T-helper 17 cell (primary cell): ENCODE data around the gene COL21A1. TPM values are rescaled to one million over a fixed set of nuclear protein-coding genes. Genes with fewer than 3 reads are reported as not detected.

ENCODE experiments used
- ATAC-seq: fragments of 150-1000 bp; cut with Tn5 transposase; 2 replicates; pipeline ENCODE4 v1.10.0; 2021; ENCODE audit warnings: mild to moderate bottlenecking, moderate library complexity
- DNase-seq, 3 donors: peaks; one replicate each; pipeline versions ENCODE4 v3.0.0 to v3.0.0-alpha.2; 2020 to 2021
- H3K9me3 ChIP-seq: one replicate; pipeline ENCODE4 v1.7.0; 2013; ENCODE audit warnings: low read length, mild to moderate bottlenecking; ENCODE audit not compliant: control insufficient read depth, poor library complexity, severe bottlenecking
- H3K27ac Mint-ChIP-seq: one replicate; pipeline ENCODE4 v1.8.0; 2022; ENCODE audit warnings: mild to moderate bottlenecking, moderate library complexity, mixed read lengths
- H3K27me3 Mint-ChIP-seq: one replicate; pipeline ENCODE4 v1.8.0; 2022; ENCODE audit warnings: mixed read lengths
- H3K36me3 Mint-ChIP-seq: one replicate; pipeline ENCODE4 v1.8.0; 2022; ENCODE audit warnings: low read depth, mixed read lengths
- H3K4me1 Mint-ChIP-seq: one replicate; pipeline ENCODE4 v1.8.0; 2022; ENCODE audit warnings: mild to moderate bottlenecking, mixed read lengths
- H3K4me3 Mint-ChIP-seq: one replicate; pipeline ENCODE4 v1.8.0; 2022; ENCODE audit warnings: mild to moderate bottlenecking, moderate library complexity, mixed read lengths
- total RNA-seq, 4 donors: library from RNA in 2 of 4; stranded (reverse) in 2 of 4; gene quantifications; one replicate each; pipeline ENCODE4 v1.2.3 and lab custom pipeline; 2022 to 2026

The COL21A1 gene
- total RNA-seq, 2 donors from 2014 or later: not detected

DNA sequence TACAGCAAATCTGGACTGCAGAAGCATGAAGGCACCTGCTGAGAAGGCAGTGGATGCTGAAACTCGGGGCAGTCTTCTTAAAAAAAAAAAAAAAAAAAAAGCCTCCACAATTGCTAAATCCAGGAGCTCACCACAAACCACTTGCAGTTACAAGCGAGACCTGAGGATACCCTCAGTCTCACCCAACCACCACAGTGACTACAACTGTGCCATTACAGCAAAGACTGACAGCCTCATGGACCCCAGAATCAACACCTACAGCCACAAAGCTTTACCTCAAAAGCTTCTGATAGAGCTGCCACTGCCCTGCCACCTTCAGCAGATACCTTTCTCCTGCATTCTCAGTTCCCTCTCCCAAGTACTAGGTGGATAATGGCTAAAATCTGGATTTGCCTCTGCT lies 9.0 kb downstream of the COL21A1 start:
- no peak for ATAC-seq
- no peaks in the 10 kb centered on the region for H3K4me1 Mint-ChIP-seq
- no peak for DNase-seq
- no peak overlapping the region for H3K27ac Mint-ChIP-seq
- H3K9me3 ChIP-seq: no peaks in the 10 kb centered on the region
- no peak overlapping the region for H3K4me3 Mint-ChIP-seq
- H3K27me3 Mint-ChIP-seq: no peaks in the 10 kb centered on the region
- H3K36me3 Mint-ChIP-seq: no peaks in the 10 kb centered on the region

DNA sequence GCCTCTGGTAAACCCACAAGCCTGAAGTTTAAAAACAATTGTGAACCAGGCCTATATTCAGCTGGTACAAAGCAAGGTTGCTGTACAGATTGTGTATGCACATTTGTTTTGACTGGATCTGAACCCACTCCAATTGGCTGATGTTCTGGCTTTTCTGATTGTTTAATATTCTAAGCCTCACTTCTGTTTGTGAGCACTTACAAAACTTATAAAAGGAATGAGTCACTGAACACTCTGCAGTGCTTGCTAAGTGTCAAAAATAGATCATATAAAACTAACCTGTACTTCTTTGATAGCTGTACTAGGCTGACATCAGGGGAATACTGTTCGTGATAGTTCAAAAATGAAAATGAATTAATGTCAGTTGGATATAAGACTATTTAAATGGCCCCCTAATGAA lies 12.1 kb downstream of the COL21A1 start:
- no peaks in the 10 kb centered on the region for H3K4me1 Mint-ChIP-seq
- no peak overlapping the region for H3K4me3 Mint-ChIP-seq
- H3K9me3 ChIP-seq: no peaks in the 10 kb centered on the region
- H3K27ac Mint-ChIP-seq: no peak overlapping the region
- no peaks in the 10 kb centered on the region for H3K36me3 Mint-ChIP-seq
- no peak for ATAC-seq
- H3K27me3 Mint-ChIP-seq: no peaks in the 10 kb centered on the region
- DNase-seq: no peak

DNA sequence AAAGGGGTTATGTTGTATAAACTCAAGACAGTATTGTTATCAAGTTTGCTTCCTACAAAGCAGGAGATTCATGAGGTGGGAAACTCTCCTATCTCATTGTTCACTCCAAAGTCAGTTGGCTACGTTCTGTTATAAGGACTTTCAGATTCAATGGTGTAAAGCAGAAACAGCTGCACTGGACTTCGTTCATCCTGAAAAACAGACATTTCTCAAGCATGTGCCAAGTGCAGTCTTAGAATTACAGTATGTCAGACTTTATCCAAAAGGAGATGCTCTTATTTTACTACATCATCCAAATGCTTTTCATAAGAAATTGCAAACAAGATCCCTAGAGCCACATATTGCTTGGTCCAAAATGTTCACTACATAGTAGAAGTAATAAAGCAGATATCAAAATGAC lies 14.9 kb downstream of the COL21A1 start:
- no peak for DNase-seq
- no peaks in the 10 kb centered on the region for H3K27me3 Mint-ChIP-seq
- no peaks in the 10 kb centered on the region for H3K4me1 Mint-ChIP-seq
- H3K27ac Mint-ChIP-seq: no peak overlapping the region
- ATAC-seq: no peak
- H3K9me3 ChIP-seq: peaks cover 3% of the 10 kb centered on the region
- H3K4me3 Mint-ChIP-seq: no peak overlapping the region
- H3K36me3 Mint-ChIP-seq: no peaks in the 10 kb centered on the region

DNA sequence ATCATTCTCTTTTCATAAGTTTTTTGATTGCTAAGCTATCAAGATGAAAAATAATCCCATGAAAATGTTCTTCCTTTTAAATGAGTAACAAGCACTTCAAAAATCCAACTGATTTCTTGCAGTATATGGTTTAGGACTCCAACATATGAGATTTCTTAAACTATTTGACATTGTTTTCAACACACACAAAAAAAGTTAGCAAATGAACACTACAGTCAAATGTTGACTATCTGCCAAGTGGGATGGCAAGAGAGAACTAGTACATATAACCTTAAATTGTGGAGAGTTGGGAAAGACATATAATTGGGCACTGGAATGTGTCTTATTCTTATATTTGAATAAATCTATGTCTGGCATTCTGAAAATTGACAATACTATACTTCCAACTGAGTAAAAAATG lies 15.6 kb downstream of the COL21A1 start:
- H3K27ac Mint-ChIP-seq: no peak overlapping the region
- no peaks in the 10 kb centered on the region for H3K27me3 Mint-ChIP-seq
- DNase-seq (no peak), ATAC-seq (no peak)
- no peaks in the 10 kb centered on the region for H3K4me1 Mint-ChIP-seq
- no peak overlapping the region for H3K4me3 Mint-ChIP-seq
- peaks cover 3% of the 10 kb centered on the region for H3K9me3 ChIP-seq
- H3K36me3 Mint-ChIP-seq: no peaks in the 10 kb centered on the region

DNA sequence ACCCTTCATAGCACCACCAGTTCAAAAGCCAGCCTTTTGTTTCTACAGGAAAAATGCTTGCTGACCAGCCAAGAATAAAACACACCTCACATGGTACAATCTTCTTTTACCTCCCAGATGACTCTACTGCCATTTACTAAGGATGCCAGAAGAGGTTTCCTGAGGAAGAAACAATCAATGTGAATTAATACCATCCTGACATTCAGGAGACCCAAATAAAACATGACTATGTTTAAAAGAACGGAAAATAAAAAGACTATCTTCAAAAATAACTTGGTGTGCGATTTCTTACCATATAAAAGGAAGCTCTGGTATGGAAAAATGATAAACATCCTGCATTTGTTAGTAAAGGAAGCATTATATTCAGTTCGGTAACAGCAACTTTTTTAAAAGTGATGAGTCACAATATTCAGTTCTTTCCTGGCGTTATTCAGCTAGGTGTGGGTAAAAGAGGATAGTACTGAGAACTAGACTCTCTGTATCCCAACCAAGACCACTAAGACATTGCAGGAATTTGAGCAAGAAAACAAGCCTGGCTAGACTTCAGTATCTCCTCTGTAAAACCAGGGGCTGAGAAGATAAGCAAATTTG lies 16.3 kb downstream of the COL21A1 start:
- Mint-ChIP-seq H3K27me3 (no peaks in the 10 kb centered on the region), H3K27ac (no peak overlapping the region), H3K4me1 (no peaks in the 10 kb centered on the region), H3K36me3 (no peaks in the 10 kb centered on the region), H3K4me3 (no peak overlapping the region)
- H3K9me3 ChIP-seq: peaks cover 3% of the 10 kb centered on the region
- no peak for DNase-seq
- no peak for ATAC-seq

DNA sequence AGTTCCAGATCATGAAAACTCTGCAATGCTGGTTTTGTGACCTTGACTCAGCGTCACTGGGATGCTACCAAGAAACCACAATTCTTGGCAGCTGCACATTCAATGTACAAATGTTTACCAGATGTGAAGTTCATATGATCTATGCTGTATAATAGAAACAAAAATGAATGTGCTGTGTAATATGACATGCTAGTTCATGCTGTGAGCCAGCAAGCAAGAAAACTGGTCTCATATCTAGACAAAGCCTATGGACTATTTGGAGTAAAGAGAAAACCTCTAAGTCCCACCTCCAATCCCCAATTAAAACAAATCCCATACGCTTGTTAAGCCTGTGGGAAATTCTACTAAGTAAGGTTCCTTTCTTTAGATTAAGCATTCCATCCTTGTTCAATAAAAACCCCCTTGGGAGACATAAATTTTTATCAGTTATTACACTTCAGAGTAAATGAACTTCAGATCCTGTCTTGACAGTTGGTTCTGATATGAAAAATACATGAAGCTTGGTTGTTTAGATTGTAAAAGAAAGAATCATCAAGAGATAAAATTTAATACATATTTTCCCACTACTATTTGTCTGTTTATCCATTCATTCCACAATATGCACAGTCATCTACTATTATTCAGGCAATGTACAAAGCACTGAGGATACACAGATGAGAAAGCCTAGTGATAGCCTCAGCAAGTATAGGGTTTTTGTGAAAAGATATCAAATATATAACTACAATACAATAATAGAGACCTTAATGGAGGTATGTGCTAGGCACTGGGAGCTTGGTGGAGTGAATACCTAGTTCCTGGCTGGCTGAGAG lies 20.1 kb downstream of the COL21A1 start:
- no peak overlapping the region for H3K4me3 Mint-ChIP-seq
- DNase-seq (no peak), ATAC-seq (no peak)
- H3K36me3 Mint-ChIP-seq: no peaks in the 10 kb centered on the region
- H3K27me3 Mint-ChIP-seq: no peaks in the 10 kb centered on the region
- no peak overlapping the region for H3K27ac Mint-ChIP-seq
- H3K4me1 Mint-ChIP-seq: no peaks in the 10 kb centered on the region
- peaks cover 3% of the 10 kb centered on the region for H3K9me3 ChIP-seq

DNA sequence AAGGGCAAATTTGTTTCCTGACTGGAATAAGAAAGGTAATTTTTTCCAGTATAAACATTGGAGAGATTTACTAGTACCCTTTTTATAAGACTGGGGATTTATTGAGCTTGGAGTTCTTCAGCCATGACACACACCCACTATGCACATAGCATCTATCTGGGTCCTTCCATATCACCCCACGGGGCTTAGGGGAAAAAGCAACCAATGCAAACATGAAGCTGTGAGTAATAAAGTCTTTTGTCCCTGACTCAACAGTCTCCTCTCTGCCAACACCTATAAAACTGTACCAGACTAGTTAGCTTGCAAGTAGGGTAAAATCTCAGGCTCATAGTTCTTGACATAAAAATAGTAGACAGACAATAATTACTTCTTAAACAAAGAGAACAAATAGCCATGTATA lies 23.4 kb downstream of the COL21A1 start:
- H3K36me3 Mint-ChIP-seq: no peaks in the 10 kb centered on the region
- no peak overlapping the region for H3K4me3 Mint-ChIP-seq
- ATAC-seq (no peak), DNase-seq (no peak)
- no peak overlapping the region for H3K27ac Mint-ChIP-seq
- H3K27me3 Mint-ChIP-seq: no peaks in the 10 kb centered on the region
- peaks cover 3% of the 10 kb centered on the region for H3K9me3 ChIP-seq
- no peaks in the 10 kb centered on the region for H3K4me1 Mint-ChIP-seq

DNA sequence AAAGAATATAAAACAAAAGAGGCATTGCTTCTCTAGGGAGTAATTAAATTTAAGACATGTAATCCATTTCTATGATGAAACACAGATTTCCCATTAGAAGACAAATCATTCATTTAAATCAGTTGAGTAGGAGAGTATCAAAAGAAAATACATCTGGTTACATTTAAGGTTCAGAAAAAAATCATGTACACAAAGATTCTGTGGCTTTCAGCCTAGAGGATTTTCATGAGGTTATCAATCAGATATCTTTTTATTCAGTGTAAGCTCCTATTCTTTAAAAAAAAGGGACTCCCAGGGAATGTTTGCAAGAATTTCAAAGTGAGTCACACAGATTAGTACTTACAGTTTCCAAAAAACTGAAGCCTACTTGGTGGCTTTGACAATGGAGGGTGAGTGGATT lies 24.9 kb downstream of the COL21A1 start:
- no peaks in the 10 kb centered on the region for H3K36me3 Mint-ChIP-seq
- H3K9me3 ChIP-seq: no peaks in the 10 kb centered on the region
- H3K4me3 Mint-ChIP-seq: no peak overlapping the region
- no peaks in the 10 kb centered on the region for H3K27me3 Mint-ChIP-seq
- DNase-seq: no peak
- ATAC-seq: no peak
- H3K27ac Mint-ChIP-seq: no peak overlapping the region
- no peaks in the 10 kb centered on the region for H3K4me1 Mint-ChIP-seq

DNA sequence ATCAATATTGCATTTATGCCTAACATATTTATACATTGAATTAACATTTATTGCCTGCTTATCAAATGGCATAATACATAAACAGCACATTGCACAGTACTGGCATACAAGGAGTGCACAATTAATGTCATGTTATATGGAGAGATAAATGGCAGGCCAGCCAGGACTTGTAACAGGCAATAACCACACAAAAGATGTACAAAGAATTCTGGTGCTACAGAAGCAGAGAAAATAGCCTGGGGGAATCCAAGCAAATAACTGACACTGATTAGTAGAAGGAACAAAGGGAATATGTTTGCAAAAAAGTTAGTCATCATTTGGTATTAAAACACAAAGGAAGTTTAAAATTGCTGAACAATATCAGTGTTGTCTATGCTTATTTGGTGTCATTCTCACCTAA lies 27.3 kb downstream of the COL21A1 start:
- Mint-ChIP-seq H3K27ac (no peak overlapping the region), H3K27me3 (no peaks in the 10 kb centered on the region), H3K4me1 (no peaks in the 10 kb centered on the region), H3K4me3 (no peak overlapping the region), H3K36me3 (no peaks in the 10 kb centered on the region)
- H3K9me3 ChIP-seq: no peaks in the 10 kb centered on the region
- DNase-seq: no peak
- ATAC-seq: no peak

DNA sequence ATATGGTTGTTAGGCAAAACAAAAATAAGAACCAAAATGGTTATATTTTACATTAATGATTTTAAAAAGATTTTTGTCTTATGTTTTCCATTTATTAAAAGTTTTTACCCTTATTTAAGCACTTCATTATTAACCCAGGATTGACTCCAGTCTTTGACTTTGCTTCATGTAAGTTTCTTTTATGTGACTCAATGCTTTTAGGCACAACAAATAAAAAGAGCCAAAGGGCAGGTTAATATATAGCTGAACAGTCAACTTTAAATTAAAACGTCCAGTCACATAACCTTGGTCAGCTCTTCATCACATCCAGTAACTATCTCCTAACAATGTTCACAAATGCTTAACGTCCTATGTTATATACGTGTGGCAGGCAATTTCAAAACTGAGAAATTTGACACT lies 32.7 kb downstream of the COL21A1 start:
- no peaks in the 10 kb centered on the region for H3K9me3 ChIP-seq
- Mint-ChIP-seq H3K27ac (no peak overlapping the region), H3K36me3 (no peaks in the 10 kb centered on the region), H3K27me3 (no peaks in the 10 kb centered on the region), H3K4me3 (no peak overlapping the region), H3K4me1 (no peaks in the 10 kb centered on the region)
- no peak for ATAC-seq
- no peak for DNase-seq

DNA sequence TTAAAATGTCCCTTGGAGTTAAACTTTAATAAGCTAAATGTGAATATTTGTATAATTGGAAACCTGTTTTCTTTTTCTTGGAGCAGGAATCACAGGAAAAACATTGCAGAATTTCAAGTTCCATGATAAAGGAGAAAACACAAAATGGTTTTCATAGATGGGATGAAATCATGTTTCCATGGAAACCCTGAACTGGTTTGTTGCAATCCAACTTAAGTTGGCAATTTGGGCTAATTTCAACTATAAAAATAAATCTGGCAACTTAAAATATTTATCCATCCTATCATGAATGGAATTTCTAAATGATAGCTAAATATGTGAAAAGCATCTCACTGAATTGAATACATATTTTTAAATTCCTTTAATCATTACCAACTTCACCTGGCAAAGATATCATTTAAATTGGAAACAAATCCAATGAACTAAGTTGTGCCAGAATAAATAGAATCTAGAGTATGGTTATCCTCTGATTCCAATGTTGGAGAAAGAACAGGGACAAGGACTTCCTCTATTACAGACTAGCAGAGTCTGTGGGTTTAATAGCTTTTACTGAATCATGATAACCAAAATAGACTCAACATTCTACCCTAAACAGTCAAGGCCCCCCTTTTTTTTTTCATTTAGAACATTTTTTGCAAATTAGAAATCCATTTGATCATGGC lies 33.2 kb downstream of the COL21A1 start:
- Mint-ChIP-seq H3K4me1 (no peaks in the 10 kb centered on the region), H3K27ac (no peak overlapping the region)
- no peak for ATAC-seq

DNA sequence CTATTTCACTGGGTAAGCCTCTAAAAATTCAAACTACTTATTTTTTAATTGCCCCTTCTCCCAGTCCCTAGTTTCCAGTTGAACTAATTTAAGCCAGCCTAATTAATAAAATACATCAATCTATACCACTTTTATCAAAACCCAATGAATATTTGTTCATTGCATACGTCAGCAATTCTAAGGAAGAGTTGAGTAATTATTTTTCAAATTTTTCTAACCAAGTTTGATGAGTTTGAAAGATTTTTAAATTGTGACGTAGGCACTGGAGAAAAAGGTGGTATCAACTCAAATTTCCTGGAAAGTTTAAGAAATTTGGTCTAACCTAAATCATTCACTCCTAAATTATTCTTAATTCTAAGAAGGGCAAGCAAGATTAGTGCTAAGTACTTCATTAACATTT lies 35.7 kb downstream of the COL21A1 start:
- no peaks in the 10 kb centered on the region for H3K9me3 ChIP-seq
- DNase-seq: no peak
- H3K4me1 Mint-ChIP-seq: no peaks in the 10 kb centered on the region

More for the DNA sequence above, 33.2 kb downstream of the COL21A1 start:
- H3K9me3 ChIP-seq: no peaks in the 10 kb centered on the region
- H3K4me3 Mint-ChIP-seq: no peak overlapping the region
- DNase-seq: no peak
- no peaks in the 10 kb centered on the region for H3K27me3 Mint-ChIP-seq
- H3K36me3 Mint-ChIP-seq: no peaks in the 10 kb centered on the region

DNA sequence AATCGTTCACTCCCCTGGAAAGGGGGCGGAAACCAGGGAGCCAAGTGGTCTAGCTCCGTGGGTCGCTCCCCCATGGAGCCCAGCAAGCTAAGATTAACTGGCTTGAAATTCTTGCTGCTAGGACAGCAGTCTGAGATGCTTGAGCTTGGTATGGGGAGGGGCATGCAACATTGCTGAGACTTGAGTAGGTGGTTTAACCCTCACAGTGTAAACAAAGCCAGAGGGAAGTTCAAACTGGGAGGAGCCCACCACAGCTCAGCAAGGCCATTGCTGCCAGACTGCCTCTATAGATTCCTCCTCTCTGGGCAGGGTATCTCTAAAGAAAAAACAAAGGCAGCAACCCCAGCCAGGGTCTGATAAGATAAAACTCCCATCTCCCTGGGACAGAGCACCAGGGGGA lies 43.2 kb downstream of the COL21A1 start:
- H3K27me3 Mint-ChIP-seq: no peaks in the 10 kb centered on the region
- H3K4me3 Mint-ChIP-seq: no peak overlapping the region
- H3K9me3 ChIP-seq: no peaks in the 10 kb centered on the region
- H3K36me3 Mint-ChIP-seq: no peaks in the 10 kb centered on the region
- no peaks in the 10 kb centered on the region for H3K4me1 Mint-ChIP-seq
- DNase-seq: no peak
- ATAC-seq: no peak
- H3K27ac Mint-ChIP-seq: no peak overlapping the region

More for the DNA sequence above, 35.7 kb downstream of the COL21A1 start:
- ATAC-seq: no peak
- Mint-ChIP-seq H3K36me3 (no peaks in the 10 kb centered on the region), H3K27me3 (no peaks in the 10 kb centered on the region), H3K27ac (no peak overlapping the region), H3K4me3 (no peak overlapping the region)

DNA sequence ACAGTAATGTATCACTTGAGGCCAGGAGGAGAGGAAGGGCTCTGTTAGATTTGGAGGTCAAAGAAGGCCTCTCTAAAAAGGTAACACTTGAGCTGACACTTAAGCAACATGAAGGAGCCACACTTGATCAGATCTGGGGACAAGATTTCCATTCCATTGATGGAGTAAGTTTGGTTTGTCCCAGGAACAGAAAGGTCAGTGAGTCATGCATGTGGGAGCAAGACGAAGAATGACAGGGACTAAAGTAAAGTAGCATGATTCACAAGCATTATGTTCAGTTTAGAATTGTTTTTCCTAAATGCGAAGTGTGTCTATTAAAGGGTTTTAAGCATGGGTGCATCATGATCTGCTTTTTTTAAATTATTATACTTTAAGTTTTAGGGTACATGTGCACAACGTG lies 47.4 kb downstream of the COL21A1 start:
- no peaks in the 10 kb centered on the region for H3K27me3 Mint-ChIP-seq
- H3K27ac Mint-ChIP-seq: no peak overlapping the region
- ATAC-seq (no peak), DNase-seq (no peak)
- H3K9me3 ChIP-seq: no peaks in the 10 kb centered on the region
- no peaks in the 10 kb centered on the region for H3K36me3 Mint-ChIP-seq
- no peaks in the 10 kb centered on the region for H3K4me1 Mint-ChIP-seq
- no peak overlapping the region for H3K4me3 Mint-ChIP-seq
